ENCODE data around the gene DNAH5.

DNAH5 gene

GRCh38 chr5:13731121-13731628 lies 213.3 kb downstream of the DNAH5 start:
- H3K9me3 ChIP-seq (ENCODE audit: low read length) = no peaks in the 10 kb centered on the region
- no peak overlapping the region for H3K27ac ChIP-seq (ENCODE audit: low read depth, low read length, poor library complexity, severe bottlenecking)
- no peaks in the 10 kb centered on the region for H3F3A ChIP-seq (ENCODE audit: insufficient read depth, low read length)
- no peaks in the 10 kb centered on the region for H3K79me2 ChIP-seq (ENCODE audit: insufficient read depth, low read length)
- H3K4me3 ChIP-seq (ENCODE audit: low read depth, low read length, poor library complexity, severe bottlenecking) = no peak overlapping the region
- H2AFZ ChIP-seq (ENCODE audit: low read length) = no peak overlapping the region
- no peaks in the 10 kb centered on the region for H3K9me2 ChIP-seq (ENCODE audit: low read depth, low read length)
- no peak for TF ChIP-seq CTCF (IDR thresholded peaks at IDR 0.05; ENCODE audit: low read length)
- no peak for TF ChIP-seq EZH2 (IDR thresholded peaks at IDR 0.05; ENCODE audit: borderline replicate concordance, low read length)
- H4K20me1 ChIP-seq (ENCODE audit: insufficient read depth, low read length) = no peaks in the 10 kb centered on the region
- H3K27me3 ChIP-seq (ENCODE audit: insufficient read depth, low read length) = no peaks in the 10 kb centered on the region
- no peaks in the 10 kb centered on the region for H3K36me3 ChIP-seq (ENCODE audit: insufficient read depth, low read length)
- H3K4me1 ChIP-seq (ENCODE audit: insufficient read depth, low read length, severe bottlenecking) = no peaks in the 10 kb centered on the region
- H3K4me2 ChIP-seq (ENCODE audit: low read length) = no peak overlapping the region
- H3K9ac ChIP-seq (ENCODE audit: low read length) = no peak overlapping the region

- Histone ChIP-seq H3K9me2 (ENCODE audit: low read depth, low read length) (no peaks in the 10 kb centered on the region), H3K4me2 (ENCODE audit: low read length) (no peak overlapping the region), H3K9me3 (ENCODE audit: low read length) (no peaks in the 10 kb centered on the region), H4K20me1 (ENCODE audit: insufficient read depth, low read length) (no peaks in the 10 kb centered on the region), H3K4me1 (ENCODE audit: insufficient read depth, low read length, severe bottlenecking) (no peaks in the 10 kb centered on the region), H2AFZ (ENCODE audit: low read length) (no peak overlapping the region), H3K27me3 (ENCODE audit: insufficient read depth, low read length) (no peaks in the 10 kb centered on the region), H3K27ac (ENCODE audit: low read depth, low read length, poor library complexity, severe bottlenecking) (no peak overlapping the region), H3K4me3 (ENCODE audit: low read depth, low read length, poor library complexity, severe bottlenecking) (no peak overlapping the region), H3K79me2 (ENCODE audit: insufficient read depth, low read length) (no peaks in the 10 kb centered on the region), H3K9ac (ENCODE audit: low read length) (no peak overlapping the region), H3K36me3 (ENCODE audit: insufficient read depth, low read length) (no peaks in the 10 kb centered on the region), H3F3A (ENCODE audit: insufficient read depth, low read length) (no peaks in the 10 kb centered on the region)
- no peak for TF ChIP-seq CTCF (IDR thresholded peaks at IDR 0.05; ENCODE audit: low read length)
- no peak for TF ChIP-seq EZH2 (IDR thresholded peaks at IDR 0.05; ENCODE audit: borderline replicate concordance, low read length)
These were observed 235.6 kb downstream of the DNAH5 start for GRCh38 chr5:13708906-13709305.

- no peak overlapping the region for H3K9ac ChIP-seq (ENCODE audit: low read length)
- no peak overlapping the region for H2AFZ ChIP-seq (ENCODE audit: low read length)
- no peak overlapping the region for H3K4me2 ChIP-seq (ENCODE audit: low read length)
- H3F3A ChIP-seq (ENCODE audit: insufficient read depth, low read length) = no peaks in the 10 kb centered on the region
- no peaks in the 10 kb centered on the region for H3K36me3 ChIP-seq (ENCODE audit: insufficient read depth, low read length)
- H3K9me3 ChIP-seq (ENCODE audit: low read length) = no peaks in the 10 kb centered on the region
- H3K79me2 ChIP-seq (ENCODE audit: insufficient read depth, low read length) = no peaks in the 10 kb centered on the region
- H3K27ac ChIP-seq (ENCODE audit: low read depth, low read length, poor library complexity, severe bottlenecking) = no peak overlapping the region
- H4K20me1 ChIP-seq (ENCODE audit: insufficient read depth, low read length) = no peaks in the 10 kb centered on the region
- no peak overlapping the region for H3K4me3 ChIP-seq (ENCODE audit: low read depth, low read length, poor library complexity, severe bottlenecking)
- H3K4me1 ChIP-seq (ENCODE audit: insufficient read depth, low read length, severe bottlenecking) = no peaks in the 10 kb centered on the region
- H3K27me3 ChIP-seq (ENCODE audit: insufficient read depth, low read length) = no peaks in the 10 kb centered on the region
- no peaks in the 10 kb centered on the region for H3K9me2 ChIP-seq (ENCODE audit: low read depth, low read length)
- TF ChIP-seq EZH2 (IDR thresholded peaks at IDR 0.05; ENCODE audit: borderline replicate concordance, low read length) (no peak), CTCF (IDR thresholded peaks at IDR 0.05; ENCODE audit: low read length) (no peak)
These were observed 236.1 kb downstream of the DNAH5 start for GRCh38 chr5:13708432-13708831.
